Activated CD4-positive, alpha-beta T cell treated with anti-CD3 and anti-CD28 coated beads, Interleukin-2, amount 50 U/mL, for 16 hours (primary cell): ENCODE results near the gene LONP1.

Experiments used
- DNase-seq: peaks from one replicate; pipeline ENCODE4 v3.0.0-alpha.2; 2020

LONP1 gene

GRCh38 chr19:5642204-5642603 is 77.7 kb downstream of the LONP1 start:
- DNase-seq, result no peak
